H1 (cell line): ENCODE results near the gene GAD2. TPM values are rescaled to one million over a fixed set of nuclear protein-coding genes. Genes with fewer than 3 reads are reported as not detected.

Experiments
- CTCF ChIA-PET: fragments of 300-600 bp; sonication (Branson Sonifier 250); formaldehyde crosslinking; loops from one replicate; lab custom pipeline; 2021; ENCODE audit not compliant: partially characterized antibody; lab: Charles Lee
- POLR2A ChIA-PET: fragments of 300-600 bp; sonication (Branson Sonifier 250); formaldehyde crosslinking; loops from one replicate; lab custom pipeline; 2021; ENCODE audit warnings: inconsistent platforms; ENCODE audit not compliant: partially characterized antibody; lab: Charles Lee
- DNase-seq, 2 experiments: peaks; one replicate each; pipeline versions ENCODE4 v3.0.0 to v3.0.0-alpha.2; 2010 to 2022; ENCODE audit warnings: low spot score in 2 of 2, low read depth in 1 of 2, mixed read lengths in 1 of 2
- FAIRE-seq: peaks from 2 replicates; lab custom pipeline; 2011; peaks lifted over from hg19 to GRCh38; lab: Jason Lieb, UNC
- H2AFZ ChIP-seq: 2 replicates; pipeline ENCODE4 v1.8.1; 2012; ENCODE audit warnings: low read length, inconsistent platforms
- H2AK5ac ChIP-seq: 2 replicates; pipeline ENCODE4 v1.6.1; 2013; ENCODE audit warnings: low read depth, low read length
- H2BK120ac ChIP-seq: replicated peaks from 2 replicates; pipeline ENCODE3; 2013; ENCODE audit warnings: low read depth, low read length, inconsistent platforms
- H2BK12ac ChIP-seq: 2 replicates; pipeline ENCODE4 v1.6.1; 2013; ENCODE audit warnings: low read depth, low read length
- H2BK15ac ChIP-seq: 2 replicates; pipeline ENCODE4 v1.6.1; 2013; ENCODE audit warnings: low read length
- H2BK20ac ChIP-seq: 2 replicates; pipeline ENCODE4 v1.6.1; 2013; ENCODE audit warnings: low read length
- H2BK5ac ChIP-seq: 2 replicates; pipeline ENCODE4 v1.6.1; 2013; ENCODE audit warnings: low read depth, low read length
- H3K14ac ChIP-seq: 2 replicates; pipeline ENCODE4 v1.6.1; 2013; ENCODE audit warnings: inconsistent platforms; ENCODE audit not compliant: insufficient read length
- H3K18ac ChIP-seq: 2 replicates; pipeline ENCODE4 v1.6.1; 2013; ENCODE audit warnings: low read length; ENCODE audit errors: extremely low read depth
- H3K23ac ChIP-seq: 2 replicates; pipeline ENCODE4 v1.6.1; 2013; ENCODE audit warnings: inconsistent platforms; ENCODE audit not compliant: insufficient read length
- H3K23me2 ChIP-seq: 2 replicates; pipeline ENCODE4 v1.6.1; 2013; ENCODE audit warnings: low read depth, low read length
- H3K27ac ChIP-seq: 2 replicates; pipeline ENCODE4 v1.6.1; 2011; ENCODE audit warnings: low read depth, low read length, inconsistent platforms
- H3K27me3 ChIP-seq, 4 experiments: replicated peaks in 1 of 4; 1 replicate in 1 of 4; 2 replicates in 3 of 4; pipeline versions ENCODE4 v1.6.1 to v1.8.1; 2011 to 2013; ENCODE audit warnings: low read length in 3 of 4, mild to moderate bottlenecking in 3 of 4, inconsistent platforms in 2 of 4, mixed read lengths in 2 of 4, moderate library complexity in 1 of 4; ENCODE audit not compliant: control insufficient read depth in 3 of 4, insufficient read depth in 3 of 4; ENCODE audit errors: extremely low read depth in 1 of 4
- H3K36me3 ChIP-seq, 4 experiments: 2 replicates each; pipeline versions ENCODE4 v1.6.1 to v1.8.1; 2011 to 2013; ENCODE audit warnings: mild to moderate bottlenecking in 4 of 4, low read length in 3 of 4, moderate library complexity in 2 of 4, control low read depth in 1 of 4, inconsistent platforms in 1 of 4; ENCODE audit not compliant: insufficient read depth in 4 of 4, control insufficient read depth in 2 of 4
- H3K4ac ChIP-seq: replicated peaks from 2 replicates; pipeline ENCODE3; 2013; ENCODE audit warnings: low read length, low read depth, mixed read lengths, inconsistent platforms; ENCODE audit not compliant: insufficient read length
- H3K4me1 ChIP-seq, 4 experiments: replicated peaks in 1 of 4; 1 replicate in 1 of 4; 2 replicates in 3 of 4; pipeline versions ENCODE4 v1.6.1 to v1.8.1; 2011 to 2013; ENCODE audit warnings: low read length in 3 of 4, inconsistent platforms in 2 of 4, mixed read lengths in 1 of 4; ENCODE audit not compliant: insufficient read depth in 4 of 4, control insufficient read depth in 3 of 4
- H3K4me2 ChIP-seq, 2 experiments: 2 replicates each; pipeline versions ENCODE4 v1.6.1 to v1.8.1; 2011 to 2013; ENCODE audit warnings: low read depth in 2 of 2, low read length in 2 of 2, control low read depth in 1 of 2, inconsistent platforms in 1 of 2, mild to moderate bottlenecking in 1 of 2; ENCODE audit not compliant: insufficient read depth in 1 of 2
- H3K4me3 ChIP-seq, 4 experiments: fragments of 200-600, 300-600 bp in 1 of 4; sonication (generic), shearing (Covaris generic), sonication (Bioruptor Twin) in 1 of 4; 2 replicates each; pipeline versions ENCODE4 v1.5.1 to v1.8.1; 2011 to 2016; ENCODE audit warnings: low read length in 4 of 4, low read depth in 3 of 4, control low read depth in 2 of 4, inconsistent platforms in 2 of 4, mild to moderate bottlenecking in 2 of 4, mixed read lengths in 1 of 4, moderate library complexity in 1 of 4; ENCODE audit not compliant: insufficient read depth in 2 of 4; ENCODE audit errors: extremely low read depth in 1 of 4
- H3K56ac ChIP-seq: replicated peaks from 2 replicates; pipeline ENCODE3; 2013; ENCODE audit warnings: low read depth, mild to moderate bottlenecking, mixed read lengths, low read length, inconsistent platforms; ENCODE audit not compliant: insufficient read length
- H3K79me1 ChIP-seq: 2 replicates; pipeline ENCODE4 v1.6.1; 2013; ENCODE audit warnings: low read depth, low read length, control low read depth
- H3K79me2 ChIP-seq, 2 experiments: 2 replicates each; pipeline versions ENCODE4 v1.6.1 to v1.8.1; 2012 to 2013; ENCODE audit warnings: low read length in 2 of 2, mild to moderate bottlenecking in 2 of 2, inconsistent platforms in 1 of 2; ENCODE audit not compliant: insufficient read depth in 2 of 2, control insufficient read depth in 1 of 2
- H3K9ac ChIP-seq, 4 experiments: replicated peaks in 1 of 4; 1 replicate in 1 of 4; 2 replicates in 3 of 4; pipeline versions ENCODE4 v1.6.1 to v1.8.1; 2011 to 2013; ENCODE audit warnings: low read depth in 3 of 4, low read length in 3 of 4, control low read depth in 2 of 4, mild to moderate bottlenecking in 2 of 4, moderate library complexity in 2 of 4, inconsistent platforms in 1 of 4; ENCODE audit errors: extremely low read depth in 1 of 4
- H3K9me3 ChIP-seq, 2 experiments: 2 replicates each; pipeline versions ENCODE4 v1.6.1 to v1.8.1; 2012 to 2013; ENCODE audit warnings: mild to moderate bottlenecking in 2 of 2, moderate library complexity in 2 of 2, control low read depth in 1 of 2, inconsistent platforms in 1 of 2, low read depth in 1 of 2, low read length in 1 of 2, mixed read lengths in 1 of 2; ENCODE audit not compliant: insufficient read depth in 2 of 2
- H4K20me1 ChIP-seq, 2 experiments: replicated peaks in 1 of 2; 2 replicates each; pipeline versions ENCODE3 to v1.8.1; 2011 to 2013; ENCODE audit warnings: inconsistent platforms in 2 of 2, low read length in 2 of 2, mild to moderate bottlenecking in 1 of 2; ENCODE audit not compliant: insufficient read depth in 2 of 2, control insufficient read depth in 1 of 2
- H4K5ac ChIP-seq: 2 replicates; pipeline ENCODE4 v1.6.1; 2013; ENCODE audit warnings: low read length, low read depth, mixed read lengths, inconsistent platforms; ENCODE audit not compliant: insufficient read length
- H4K8ac ChIP-seq: 2 replicates; pipeline ENCODE4 v1.8.0; 2013; ENCODE audit warnings: mild to moderate bottlenecking, moderate library complexity, low read length, inconsistent platforms; ENCODE audit not compliant: insufficient read depth; ENCODE audit errors: extremely low read depth
- H4K91ac ChIP-seq: replicated peaks from 2 replicates; pipeline ENCODE3; 2013; ENCODE audit warnings: low read length, mixed read lengths, inconsistent platforms; ENCODE audit not compliant: insufficient read length
- BRCA1 ChIP-seq: IDR thresholded peaks from 2 replicates; pipeline ENCODE4 v1.6.1; 2012; ENCODE audit warnings: low read depth, low read length, improper control_type of control experiment
- CTBP2 ChIP-seq: IDR thresholded peaks from 2 replicates; pipeline ENCODE4 v1.7.0; 2011; ENCODE audit warnings: borderline replicate concordance, mild to moderate bottlenecking, moderate library complexity, mixed read lengths, low read length; ENCODE audit not compliant: insufficient read depth, insufficient read length
- HDAC6 ChIP-seq: IDR thresholded peaks from one replicate; pipeline ENCODE4 v1.7.1; 2012; ENCODE audit warnings: low read depth, mild to moderate bottlenecking, inconsistent platforms, low read length, moderate library complexity
- JUND ChIP-seq: IDR thresholded peaks from 2 replicates; pipeline ENCODE4 v1.6.1; 2011; ENCODE audit warnings: mild to moderate bottlenecking, improper control_type of control experiment, low read length
- KDM1A ChIP-seq: fragments of 200-600, 300-600 bp; sonication (generic); IDR thresholded peaks from 2 replicates; pipeline ENCODE4 v1.7.1; 2016; ENCODE audit warnings: mild to moderate bottlenecking, low read length, borderline replicate concordance
- NANOG ChIP-seq: IDR thresholded peaks from 2 replicates; pipeline ENCODE4 v1.6.1; 2011; ENCODE audit warnings: low read length, low read depth, mild to moderate bottlenecking, inconsistent platforms; ENCODE audit not compliant: insufficient read depth, poor library complexity, severe bottlenecking
- PHF8 ChIP-seq: fragments of 200-600 bp; sonication (generic); conservative IDR thresholded peaks from 2 replicates; pipeline ENCODE4 v1.7.1; 2012; ENCODE audit warnings: low read depth, mild to moderate bottlenecking, inconsistent platforms, low read length, moderate library complexity
- RBBP5 ChIP-seq: IDR thresholded peaks from 2 replicates; pipeline ENCODE4 v1.7.1; 2012; ENCODE audit warnings: low read depth, mild to moderate bottlenecking, inconsistent platforms, low read length, moderate library complexity, borderline replicate concordance
- SIX5 ChIP-seq: IDR thresholded peaks from 2 replicates; pipeline ENCODE4 v1.6.1; 2011; ENCODE audit warnings: mild to moderate bottlenecking, low read depth, low read length
- TAF1 ChIP-seq: IDR thresholded peaks from 2 replicates; pipeline ENCODE4 v1.6.1; 2011; ENCODE audit warnings: mild to moderate bottlenecking, low read depth, low read length
- TAF7 ChIP-seq: optimal IDR thresholded peaks from 2 replicates; pipeline ENCODE3; 2011; ENCODE audit warnings: low read depth, mild to moderate bottlenecking, inconsistent platforms, low read length, moderate library complexity, borderline replicate concordance
- ZNF274 ChIP-seq: IDR thresholded peaks from 2 replicates; pipeline ENCODE4 v1.7.0; 2012; ENCODE audit warnings: low read length, borderline replicate concordance; ENCODE audit errors: extremely low read depth
- WGBS, 2 experiments: shearing (Covaris generic) in 1 of 2; methylation state at CpG; one replicate each; pipeline versions ENCODE4 v1.1.6 to v1.1.7; 2013 to 2015; ENCODE audit warnings: low lambda C conversion rate in 2 of 2, mixed read lengths in 2 of 2, inconsistent platforms in 1 of 2, low coverage in 1 of 2, missing lambda C conversion rate in 1 of 2; ENCODE audit not compliant: insufficient replicate concordance in 2 of 2, insufficient coverage in 1 of 2, insufficient read length in 1 of 2; ENCODE audit errors: extremely low coverage in 1 of 2, missing lambda C conversion rate in 1 of 2; 5-methylcytosine and 5-hydroxymethylcytosine counted together
- polyA plus RNA-seq, 7 experiments: library from polyadenylated mRNA; depleted of rRNA in 3 of 7; stranded (reverse) in 5 of 7; unstranded in 2 of 7; fragments of >200 nt in 5 of 7; fragments of 200-250 nt in 2 of 7; gene quantifications; 1 replicate in 5 of 7; 2 replicates in 1 of 7; 4 replicates in 1 of 7; pipeline versions ENCODE4 v1.2.1 to v1.2.3, GENCODE V29; 2011 to 2013; ENCODE audit warnings: missing spikeins in 2 of 7, mixed read lengths in 2 of 7
- total RNA-seq: library from RNA; stranded (reverse); fragmentation: NEBNext Ultra II Directional; extraction: Animal tissue kit (Norgen Biotek cat#: 25700); gene quantifications from 2 replicates; pipeline ENCODE4 v1.2.1, GENCODE V29; 2021
- TF ChIP-seq, protein P1 (sequence below): IDR thresholded peaks from 2 replicates; pipeline ENCODE4 v1.6.1; 2012; ENCODE audit warnings: low read length, inconsistent platforms

Gene GAD2
- total and polyA plus RNA-seq, 2 of the 8 experiments (the other 6 are each of a cell fraction or from before 2014, with no cell fraction given) = 0.30 to 0.47 TPM

DNA sequence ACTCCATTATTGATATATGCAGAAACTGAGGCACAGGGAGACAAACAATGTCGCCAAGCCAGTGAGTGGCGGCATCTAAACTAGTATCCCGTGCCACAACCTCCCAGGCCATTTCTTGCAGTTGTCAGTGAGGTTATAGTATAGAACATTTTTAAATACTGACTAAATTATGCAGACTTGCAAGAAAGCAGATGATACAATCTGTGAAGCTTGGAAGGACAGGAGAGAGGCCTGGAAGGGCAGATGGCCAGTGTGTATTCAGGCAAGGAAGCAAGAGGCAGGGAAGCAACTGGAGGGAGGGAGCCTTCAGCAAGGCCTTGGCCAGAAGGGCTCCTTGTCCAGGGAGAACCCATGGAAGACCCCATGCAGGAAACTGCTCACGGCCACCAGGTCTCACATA lies 111.2 kb downstream of the GAD2 start:
- H2AK5ac ChIP-seq = no peak overlapping the region
- no peak overlapping the region for H3K4me2 ChIP-seq
- ChIA-PET POLR2A (no interaction called here), CTCF (no interaction called here)
- no peak overlapping the region for H2BK15ac ChIP-seq
- DNase-seq (no peak), FAIRE-seq (no peak)
- H2BK120ac ChIP-seq = no peak overlapping the region
- H3K56ac ChIP-seq = no peak overlapping the region
- no peak overlapping the region for H3K23ac ChIP-seq
- no peaks in the 10 kb centered on the region for H3K79me1 ChIP-seq
- no peak overlapping the region for H2BK5ac ChIP-seq
- H4K91ac ChIP-seq = no peak overlapping the region
- H3K4me1 ChIP-seq = no peaks in the 10 kb centered on the region
- H4K5ac ChIP-seq = no peak overlapping the region
- no peak overlapping the region for H2BK20ac ChIP-seq
- H3K36me3 ChIP-seq = no peaks in the 10 kb centered on the region
- WGBS, 2 experiments = 93% methylated on average over 4 of the region's 4 CpGs; no CpG with 5 or more reads in 1 of the 2 experiments
- no peaks in the 10 kb centered on the region for H3K23me2 ChIP-seq
- no peak overlapping the region for H3K18ac ChIP-seq
- no peak overlapping the region for H3K14ac ChIP-seq
- H3K4ac ChIP-seq = no peak overlapping the region
- H2BK12ac ChIP-seq = no peak overlapping the region
- H4K8ac ChIP-seq = no peak overlapping the region
- no peaks in the 10 kb centered on the region for H3K27me3 ChIP-seq
- no peak overlapping the region for H3K4me3 ChIP-seq
- no peak overlapping the region for H2AFZ ChIP-seq
- no peaks in the 10 kb centered on the region for H3K79me2 ChIP-seq
- H4K20me1 ChIP-seq = no peaks in the 10 kb centered on the region
- H3K9ac ChIP-seq = no peak overlapping the region
- no peak overlapping the region for H3K27ac ChIP-seq
- no peaks in the 10 kb centered on the region for H3K9me3 ChIP-seq
- TF ChIP-seq ZNF274 (no peak), TAF7 (no peak), KDM1A (no peak), PHF8 (no peak), NANOG (no peak), JUND (no peak), HDAC6 (no peak), RBBP5 (no peak), CTBP2 (no peak), SIX5 (no peak), TAF1 (no peak), BRCA1 (no peak)
- TF ChIP-seq, protein P1, sequence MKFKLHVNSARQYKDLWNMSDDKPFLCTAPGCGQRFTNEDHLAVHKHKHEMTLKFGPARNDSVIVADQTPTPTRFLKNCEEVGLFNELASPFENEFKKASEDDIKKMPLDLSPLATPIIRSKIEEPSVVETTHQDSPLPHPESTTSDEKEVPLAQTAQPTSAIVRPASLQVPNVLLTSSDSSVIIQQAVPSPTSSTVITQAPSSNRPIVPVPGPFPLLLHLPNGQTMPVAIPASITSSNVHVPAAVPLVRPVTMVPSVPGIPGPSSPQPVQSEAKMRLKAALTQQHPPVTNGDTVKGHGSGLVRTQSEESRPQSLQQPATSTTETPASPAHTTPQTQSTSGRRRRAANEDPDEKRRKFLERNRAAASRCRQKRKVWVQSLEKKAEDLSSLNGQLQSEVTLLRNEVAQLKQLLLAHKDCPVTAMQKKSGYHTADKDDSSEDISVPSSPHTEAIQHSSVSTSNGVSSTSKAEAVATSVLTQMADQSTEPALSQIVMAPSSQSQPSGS = no peak
